GM12878 (cell line): Measurements from ENCODE around the gene ZIC5. TPM values are rescaled to one million over a fixed set of nuclear protein-coding genes. Genes with fewer than 3 reads are reported as not detected.

Experiments used
- ATAC-seq: fragments of 200-7000 bp; cut with Tn5 transposase; 3 replicates; pipeline ENCODE4 v1.9.1; 2020; ENCODE audit warnings: mild to moderate bottlenecking, moderate library complexity
- BruUV-seq: library from RNA; stranded (reverse); fragments of 400-500 nt; replicated peaks from 2 replicates; lab custom pipeline; 2021; lab: Mats Ljungman, UMichigan
- CTCF ChIA-PET: fragments of 300-600 bp; sonication (Branson Sonifier 250); formaldehyde crosslinking; extraction: SDS; loops from one replicate; lab custom pipeline; 2021; ENCODE audit warnings: inconsistent platforms; lab: Yijun Ruan, JAX
- POLR2A ChIA-PET: fragments of 350-600 bp; formaldehyde crosslinking; extraction: SDS; loops from one replicate; lab custom pipeline; 2021; ENCODE audit warnings: inconsistent platforms; lab: Charles Lee
- RAD21 ChIA-PET: fragments of 300-600 bp; sonication (Branson Sonifier 250); formaldehyde crosslinking; loops from one replicate; lab custom pipeline; 2023; ENCODE audit warnings: antibody characterized with exemption; ENCODE audit not compliant: unreplicated experiment; lab: Charles Lee
- SMC1A ChIA-PET: fragments of 300-600 bp; sonication (Branson Sonifier 250); formaldehyde crosslinking; loops from one replicate; lab custom pipeline; 2023; ENCODE audit not compliant: unreplicated experiment, uncharacterized antibody; lab: Charles Lee
- DNase-seq: peaks from one replicate; pipeline ENCODE4 v3.0.0-alpha.2; 2011; ENCODE audit warnings: low read depth, low spot score
- FAIRE-seq: peaks from 3 replicates; lab custom pipeline; 2011; peaks lifted over from hg19 to GRCh38; lab: Jason Lieb, UNC
- H2AFZ ChIP-seq: 2 replicates; pipeline ENCODE4 v1.6.0; 2011; ENCODE audit warnings: low read depth, low read length, control low read depth; ENCODE audit not compliant: control insufficient read depth
- H3K27ac ChIP-seq: 2 replicates; pipeline ENCODE4 v1.5.1; 2011; ENCODE audit warnings: control low read depth; ENCODE audit not compliant: control insufficient read depth, insufficient read depth
- H3K27me3 ChIP-seq, 2 experiments: replicated peaks in 1 of 2; 2 replicates each; pipeline versions ENCODE4 v1.6.0 to v1.6.1; 2011; ENCODE audit warnings: low read length in 1 of 2; ENCODE audit not compliant: control insufficient read depth in 2 of 2, insufficient read depth in 2 of 2
- H3K36me3 ChIP-seq, 2 experiments: 2 replicates each; pipeline ENCODE4 v1.5.1; 2011; ENCODE audit warnings: low read length in 1 of 2; ENCODE audit not compliant: control insufficient read depth in 2 of 2, insufficient read depth in 2 of 2
- H3K4me1 ChIP-seq: 2 replicates; pipeline ENCODE4 v1.6.1; 2011; ENCODE audit warnings: mild to moderate bottlenecking, low read length, moderate library complexity, mixed read lengths; ENCODE audit not compliant: control insufficient read depth, insufficient read depth
- H3K4me2 ChIP-seq: 2 replicates; pipeline ENCODE4 v1.6.0; 2011; ENCODE audit warnings: control low read depth; ENCODE audit not compliant: control insufficient read depth, insufficient read depth
- H3K4me3 ChIP-seq: fragments of 200-600 bp; sonication (generic); 2 replicates; pipeline ENCODE4 v1.5.1; 2016
- H3K79me2 ChIP-seq: 2 replicates; pipeline ENCODE4 v1.6.0; 2011; ENCODE audit warnings: low read length; ENCODE audit not compliant: control insufficient read depth, insufficient read depth
- H3K9ac ChIP-seq: 2 replicates; pipeline ENCODE4 v1.8.0; 2011; ENCODE audit warnings: low read length, control low read depth, mixed read lengths; ENCODE audit not compliant: control insufficient read depth, insufficient read depth
- H3K9me3 ChIP-seq: replicated peaks from 3 replicates; pipeline ENCODE4 v1.5.1; 2011; ENCODE audit warnings: mild to moderate bottlenecking, low read length; ENCODE audit not compliant: control insufficient read depth, insufficient read depth
- H4K20me1 ChIP-seq: 2 replicates; pipeline ENCODE4 v1.6.0; 2011; ENCODE audit not compliant: control insufficient read depth, insufficient read depth
- BACH1 ChIP-seq: fragments of 450-650 bp; IDR thresholded peaks from 2 replicates; pipeline ENCODE4 v1.6.1; 2017; ENCODE audit warnings: mild to moderate bottlenecking, borderline replicate concordance
- CBX3 ChIP-seq: fragments of 200-600 bp; sonication (generic); IDR thresholded peaks from 2 replicates; pipeline ENCODE4 v1.6.1; 2016; ENCODE audit warnings: low read depth, borderline replicate concordance
- CEBPB ChIP-seq, 2 experiments: fragments of 150-350 bp in 1 of 2; IDR thresholded peaks; 2 replicates each; pipeline ENCODE4 v1.6.1; 2012 to 2014; ENCODE audit warnings: low read depth in 2 of 2, low read length in 2 of 2, borderline replicate concordance in 1 of 2, inconsistent platforms in 1 of 2
- FOXK2 ChIP-seq: fragments of 450-650 bp; IDR thresholded peaks from 2 replicates; pipeline ENCODE4 v1.6.1; 2017; ENCODE audit warnings: mild to moderate bottlenecking, moderate library complexity
- GABPA ChIP-seq: IDR thresholded peaks from 2 replicates; pipeline ENCODE4 v1.6.1; 2014; ENCODE audit warnings: antibody characterized with exemption, low read depth, mild to moderate bottlenecking, inconsistent platforms
- HDAC2 ChIP-seq: fragments of 200-600 bp; sonication (generic); IDR thresholded peaks from 2 replicates; pipeline ENCODE4 v1.6.1; 2017
- KLF5 ChIP-seq: fragments of 450-650 bp; IDR thresholded peaks from 2 replicates; pipeline ENCODE4 v1.6.1; 2014; ENCODE audit warnings: mild to moderate bottlenecking; ENCODE audit not compliant: partially characterized antibody
- LARP7 ChIP-seq: fragments of 450-650 bp; IDR thresholded peaks from 2 replicates; pipeline ENCODE4 v1.6.1; 2017; ENCODE audit warnings: mild to moderate bottlenecking
- MAX ChIP-seq: IDR thresholded peaks from 2 replicates; pipeline ENCODE4 v1.6.1; 2012; ENCODE audit warnings: low read depth, low read length, improper control_type of control experiment
- NR2C1 ChIP-seq: fragments of 450-650 bp; IDR thresholded peaks from 2 replicates; pipeline ENCODE4 v1.6.1; 2017; ENCODE audit warnings: antibody characterized with exemption, mild to moderate bottlenecking, moderate library complexity
- PAX5 ChIP-seq: IDR thresholded peaks from 2 replicates; pipeline ENCODE4 v1.6.1; 2011; ENCODE audit warnings: low read depth, low read length, borderline replicate concordance
- PAX8 ChIP-seq: fragments of 450-650 bp; IDR thresholded peaks from 2 replicates; pipeline ENCODE4 v1.6.1; 2017; ENCODE audit warnings: mild to moderate bottlenecking, moderate library complexity
- POLR2A ChIP-seq: IDR thresholded peaks from 2 replicates; pipeline ENCODE4 v1.6.1; 2011; ENCODE audit warnings: low read depth, mild to moderate bottlenecking, low read length
- SIN3A ChIP-seq: IDR thresholded peaks from 2 replicates; pipeline ENCODE4 v1.6.1; 2012; ENCODE audit warnings: low read depth, low read length, improper control_type of control experiment
- SREBF1 ChIP-seq: IDR thresholded peaks from 2 replicates; pipeline ENCODE4 v1.6.1; 2012; ENCODE audit warnings: mild to moderate bottlenecking, low read length
- SRF ChIP-seq, 2 experiments: IDR thresholded peaks; 2 replicates each; pipeline ENCODE4 v1.6.1; 2011; ENCODE audit warnings: low read depth in 2 of 2, low read length in 2 of 2, mild to moderate bottlenecking in 1 of 2, moderate library complexity in 1 of 2
- TAF1 ChIP-seq: IDR thresholded peaks from 2 replicates; pipeline ENCODE4 v1.6.1; 2011; ENCODE audit warnings: mild to moderate bottlenecking, low read depth, low read length, borderline replicate concordance
- USF1 ChIP-seq: IDR thresholded peaks from 2 replicates; pipeline ENCODE4 v1.6.1; 2011; ENCODE audit warnings: borderline replicate concordance, low read depth, mild to moderate bottlenecking, moderate library complexity, mixed read lengths, low read length; ENCODE audit not compliant: insufficient read depth; ENCODE audit errors: extremely low read length
- ZNF622 ChIP-seq: fragments of 450-650 bp; IDR thresholded peaks from 2 replicates; pipeline ENCODE4 v1.6.1; 2017; ENCODE audit warnings: mild to moderate bottlenecking, inconsistent platforms
- WGBS: methylation state at CpG from one replicate; pipeline ENCODE4 v1.1.6; 2016; ENCODE audit warnings: low lambda C conversion rate; ENCODE audit not compliant: insufficient replicate concordance, insufficient coverage; ENCODE audit errors: missing lambda C conversion rate; 5-methylcytosine and 5-hydroxymethylcytosine counted together
- in situ Hi-C: fragments of 300-500 bp; cut with MboI; formaldehyde crosslinking; loops from 9 replicates; pipeline ENCODE4 v1.14.3; 2018; ENCODE audit warnings: mixed read lengths
- intact Hi-C: fragments of 100-400 bp; cut with micrococcal nuclease; formaldehyde crosslinking; loops from one replicate; pipeline ENCODE4 v1.14.2; 2022; ENCODE audit not compliant: unreplicated experiment
- polyA plus RNA-seq, 11 experiments: library from polyadenylated mRNA; depleted of rRNA in 4 of 11; unstranded in 6 of 11; stranded (reverse) in 5 of 11; fragments of >200 nt; fragmentation: Nextera tagmentation in 4 of 11; fragmentation: Illumina TruSeq in 1 of 11; extraction: Ambion mirVana in 4 of 11; extraction: Trizol in 1 of 11; gene quantifications; 1 replicate in 1 of 11; 2 replicates in 10 of 11; pipeline versions ENCODE4 v1.2.1 to v1.2.3, GENCODE V29; 2011 to 2016; ENCODE audit warnings: inconsistent platforms in 2 of 11, missing spikeins in 2 of 11, low read depth in 1 of 11
- total RNA-seq, 4 experiments: library from RNA; depleted of rRNA in 3 of 4; stranded (reverse); fragments of >200 nt in 3 of 4; fragmentation: Illumina TruSeq in 1 of 4; extraction: Trizol in 1 of 4; gene quantifications; 2 replicates each; pipeline versions ENCODE4 v1.2.1 to v1.2.3, GENCODE V29; 2013 to 2021

Gene ZIC5
- total and polyA plus RNA-seq, 10 of the 15 experiments (the other 5 are each of a cell fraction or from before 2014, with no cell fraction given) = not detected

GRCh38 chr13:99993660-99994637, 22.4 kb upstream of the ZIC5 start:
- Histone ChIP-seq H3K4me1 (no peaks in the 10 kb centered on the region), H3K4me3 (no peak overlapping the region), H3K9me3 (peaks cover 1% of the 10 kb centered on the region; the same call in 2 of the 3 replicates), H2AFZ (no peak overlapping the region)
- SMC1A ChIA-PET = no interaction called here
- CTCF ChIA-PET = no interaction called here
- BruUV-seq = no TSS peak
- no peak for DNase-seq
- WGBS = 26% methylated on average over 9 of the region's 9 CpGs
- TF ChIP-seq POLR2A = no peak
- no peak for TF ChIP-seq FOXK2
- no peak for TF ChIP-seq BACH1
- TF ChIP-seq PAX5 = no peak
- TF ChIP-seq NR2C1 = no peak
- TF ChIP-seq GABPA = no peak
- no peak for TF ChIP-seq ZNF622
- TF ChIP-seq SRF (IDR thresholded peaks at IDR 0.05; ENCODE audit: low read depth in 2 of 2, low read length in 2 of 2) = no peak
- TF ChIP-seq MAX = no peak
- TF ChIP-seq PAX8 = no peak
- no peak for TF ChIP-seq CEBPB (IDR thresholded peaks at IDR 0.05; ENCODE audit: borderline replicate concordance in 1 of 2, low read depth in 2 of 2, low read length in 2 of 2)
- TF ChIP-seq HDAC2 = no peak
- no peak for TF ChIP-seq USF1
- TF ChIP-seq LARP7 = no peak
- TF ChIP-seq CBX3 = no peak
- TF ChIP-seq SIN3A = no peak
- TF ChIP-seq TAF1 = no peak
- no peak for TF ChIP-seq KLF5
- TF ChIP-seq SREBF1 = no peak
- TF ChIP-seq, all 136 proteins: peak for 0
- FAIRE-seq (no peak), ATAC-seq (no peak)
- Histone ChIP-seq H3K27ac (no peak overlapping the region), H3K4me2 (no peak overlapping the region), H3K27me3 (peaks cover 12 to 43% of the 10 kb centered on the region in 2 experiments), H4K20me1 (no peaks in the 10 kb centered on the region), H3K36me3 (no peaks in the 10 kb centered on the region), H3K9ac (no peak overlapping the region), H3K79me2 (no peaks in the 10 kb centered on the region)
- intact Hi-C loops (no loop called here), in situ Hi-C loops (no loop called here)
- POLR2A ChIA-PET = no interaction called here
- RAD21 ChIA-PET = no interaction called here
